GM13976 (cell line): ENCODE results near the gene ROBO1.

Source experiments
- DNase-seq: peaks from one replicate; pipeline ENCODE4 v3.0.0; 2012; ENCODE audit warnings: low spot score
- CTCF ChIP-seq: IDR thresholded peaks from 2 replicates; pipeline ENCODE4 v1.5.1; 2012; ENCODE audit warnings: borderline replicate concordance, mild to moderate bottlenecking; ENCODE audit not compliant: insufficient read depth; ENCODE audit errors: extremely low read depth, missing control alignments, control extremely low read depth
- in situ Hi-C: fragments of 300-500 bp; cut with MboI; formaldehyde crosslinking; loops from one replicate; pipeline ENCODE4 v1.12.0; 2022; ENCODE audit warnings: low sequenced_read_pairs, mixed read lengths, inconsistent platforms; ENCODE audit not compliant: unreplicated experiment

Gene ROBO1

DNA sequence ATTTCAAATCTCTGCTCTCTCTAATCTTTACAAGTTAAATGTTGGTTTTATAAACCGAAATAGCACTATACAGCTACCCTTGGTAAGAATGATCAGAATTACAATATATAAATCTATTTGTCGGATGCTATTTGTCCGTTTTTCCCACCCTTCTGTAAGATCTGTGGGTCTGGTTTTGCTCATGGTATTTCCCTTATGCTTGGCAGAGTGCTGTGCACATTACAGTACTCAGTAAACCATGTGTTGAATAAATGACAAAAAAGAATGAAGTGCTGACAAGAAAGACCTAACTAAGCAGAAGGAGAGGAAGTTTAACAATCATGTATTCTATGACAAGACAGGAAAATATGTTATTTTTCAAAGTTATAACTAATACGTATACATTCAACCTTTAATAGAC, 827.2 kb downstream of the ROBO1 start:
- TF ChIP-seq CTCF: no peak
- no peak for DNase-seq
- in situ Hi-C loops: no loop called here

GRCh38 chr3:78940128-78940527, 827.7 kb downstream of the ROBO1 start:
- TF ChIP-seq CTCF: no peak
- no peak for DNase-seq
- in situ Hi-C loops: no loop called here

DNA sequence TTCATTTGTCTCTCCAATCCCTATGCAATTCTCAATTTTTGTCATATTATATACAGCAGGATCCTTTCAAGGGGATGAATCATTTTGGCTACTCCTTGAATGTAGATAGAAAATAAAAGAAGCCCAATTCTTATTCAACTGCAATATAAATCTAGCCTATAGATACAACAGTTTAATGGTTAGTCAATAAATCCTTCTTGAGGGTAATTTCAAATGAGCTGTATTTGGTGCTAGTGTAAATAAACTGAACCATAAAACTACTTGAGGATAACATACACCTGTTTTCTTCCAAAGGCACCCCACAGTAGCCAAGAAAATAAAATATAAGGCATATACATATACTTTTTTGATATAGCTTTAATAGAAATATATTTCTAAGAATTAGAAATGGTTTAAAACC, 830.3 kb downstream of the ROBO1 start:
- in situ Hi-C loops: no loop called here
- DNase-seq: no peak
- no peak for TF ChIP-seq CTCF

DNA sequence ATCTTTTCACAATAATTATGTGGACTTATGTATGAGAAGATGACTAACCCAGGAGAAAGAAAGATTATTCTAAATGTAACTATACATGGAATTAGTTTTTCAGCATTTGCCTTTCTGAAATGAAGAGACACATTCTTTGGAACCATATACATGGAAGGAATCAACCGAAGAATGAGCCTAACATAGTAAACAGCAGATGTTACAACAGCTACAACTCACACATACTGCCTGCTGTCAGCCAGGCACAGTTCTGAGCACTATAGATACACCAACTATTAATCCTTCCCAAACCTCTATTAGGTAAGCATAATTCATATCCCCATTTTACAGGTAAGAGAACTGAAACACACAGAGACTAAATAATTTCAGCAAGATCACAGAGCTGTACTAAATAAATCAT, 840.0 kb downstream of the ROBO1 start:
- no peak for TF ChIP-seq CTCF
- in situ Hi-C loops: no loop called here
- no peak for DNase-seq

- in situ Hi-C loops: no loop called here
- no peak for TF ChIP-seq CTCF
Observed at GRCh38 chr3:78926523-78926922, 841.3 kb downstream of the ROBO1 start.

GRCh38 chr3:78924711-78925110, 843.1 kb downstream of the ROBO1 start:
- no peak for TF ChIP-seq CTCF
- in situ Hi-C loops: no loop called here
- no peak for DNase-seq

More at GRCh38 chr3:78926523-78926922, 841.3 kb downstream of the ROBO1 start:
- no peak for DNase-seq
